Testis (tissue), 3 donors: Measurements from ENCODE around the gene HMCN2. TPM values are rescaled to one million over a fixed set of nuclear protein-coding genes. Genes with fewer than 3 reads are reported as not detected.

Experiments
- DNase-seq: peaks from one replicate; pipeline ENCODE4 v3.0.0-alpha.2; 2019
- H3K27ac ChIP-seq, 2 donors: fragments of 200-600 bp; sonication (generic); one replicate each; pipeline ENCODE4 v1.5.1; 2019
- H3K27me3 ChIP-seq: fragments of 200-600 bp; sonication (generic); one replicate; pipeline ENCODE4 v1.5.1; 2019
- H3K36me3 ChIP-seq: fragments of 200-600 bp; sonication (generic); one replicate; pipeline ENCODE4 v1.5.1; 2017; ENCODE audit warnings: low read depth; ENCODE audit errors: missing control alignments
- H3K4me1 ChIP-seq: fragments of 200-600 bp; sonication (generic); one replicate; pipeline ENCODE4 v1.5.1; 2019
- H3K4me3 ChIP-seq, 2 donors: fragments of 200-600 bp; sonication (generic); one replicate each; pipeline ENCODE4 v1.5.1; 2017 to 2019
- H3K9me3 ChIP-seq: fragments of 200-600 bp; sonication (generic); one replicate; pipeline ENCODE4 v1.5.1; 2017
- POLR2A ChIP-seq: fragments of 450-650 bp; IDR thresholded peaks from one replicate; pipeline ENCODE4 v1.6.1; 2017; ENCODE audit warnings: antibody characterized with exemption, mild to moderate bottlenecking, moderate library complexity
- WGBS, 2 donors: methylation state at CpG; one replicate each; pipeline ENCODE4 v1.1.5; 2018; 5-methylcytosine and 5-hydroxymethylcytosine counted together
- intact Hi-C: fragments of 100-400 bp; cut with DNase I; formaldehyde crosslinking; loops from one replicate; pipeline ENCODE4 v1.15.1; 2023; ENCODE audit warnings: low total_unique reads
- polyA plus RNA-seq: library from polyadenylated mRNA; stranded (reverse); fragments of 350-450 nt; fragmentation: Illumina TruSeq; extraction: RNeasy Lipid Tissue Mini Kit (QIAGEN cat#74804); gene quantifications from one replicate; pipeline ENCODE4 v1.2.3, GENCODE V29; 2014; ENCODE audit warnings: low read depth, low replicate concordance; ENCODE audit not compliant: insufficient read depth
- total RNA-seq, 2 donors: library from RNA; depleted of rRNA; stranded (reverse); fragments of >200 nt; gene quantifications; one replicate each; pipeline ENCODE4 v1.2.3, GENCODE V29; 2016
- TF ChIP-seq, protein P1 (sequence below), 3 experiments: fragments of 450-650 bp in 2 of 3; fragments of 200-600 bp in 1 of 3; sonication (generic) in 1 of 3; IDR thresholded peaks; one replicate each; pipeline ENCODE4 v1.5.1; 2016 to 2019; ENCODE audit warnings: antibody characterized with exemption in 3 of 3, mild to moderate bottlenecking in 2 of 3, moderate library complexity in 1 of 3

HMCN2 gene
- total and polyA plus RNA-seq, 3 donors from 2014 or later = 10.2 to 17.7 (median 15.5) TPM

DNA sequence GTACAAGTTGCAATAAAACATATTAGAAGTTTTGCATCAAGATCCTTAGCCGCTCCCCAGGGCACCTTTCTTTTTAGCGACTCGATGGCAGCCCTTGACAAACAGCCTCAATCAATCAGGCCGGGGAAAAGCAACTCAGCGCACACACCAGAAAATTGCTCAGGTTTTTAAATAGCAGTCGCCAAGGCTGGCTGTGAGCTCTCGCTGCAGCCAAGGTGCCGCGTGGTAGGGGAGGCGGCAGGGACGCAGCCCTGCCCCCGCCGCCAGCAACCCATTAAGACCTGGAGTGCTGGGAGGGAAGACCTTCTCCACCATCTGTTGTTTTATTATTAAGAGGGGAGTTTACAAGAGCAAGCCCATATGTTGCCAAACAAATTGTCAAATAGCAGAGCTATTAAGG, 201.8 kb downstream of the HMCN2 start:
- Histone ChIP-seq H3K27me3 (no peaks in the 10 kb centered on the region), H3K36me3 (no peaks in the 10 kb centered on the region), H3K9me3 (no peaks in the 10 kb centered on the region), H3K27ac (no peak overlapping the region), H3K4me3 (no peak overlapping the region), H3K4me1 (no peaks in the 10 kb centered on the region)
- TF ChIP-seq POLR2A = no peak
- TF ChIP-seq, protein P1, sequence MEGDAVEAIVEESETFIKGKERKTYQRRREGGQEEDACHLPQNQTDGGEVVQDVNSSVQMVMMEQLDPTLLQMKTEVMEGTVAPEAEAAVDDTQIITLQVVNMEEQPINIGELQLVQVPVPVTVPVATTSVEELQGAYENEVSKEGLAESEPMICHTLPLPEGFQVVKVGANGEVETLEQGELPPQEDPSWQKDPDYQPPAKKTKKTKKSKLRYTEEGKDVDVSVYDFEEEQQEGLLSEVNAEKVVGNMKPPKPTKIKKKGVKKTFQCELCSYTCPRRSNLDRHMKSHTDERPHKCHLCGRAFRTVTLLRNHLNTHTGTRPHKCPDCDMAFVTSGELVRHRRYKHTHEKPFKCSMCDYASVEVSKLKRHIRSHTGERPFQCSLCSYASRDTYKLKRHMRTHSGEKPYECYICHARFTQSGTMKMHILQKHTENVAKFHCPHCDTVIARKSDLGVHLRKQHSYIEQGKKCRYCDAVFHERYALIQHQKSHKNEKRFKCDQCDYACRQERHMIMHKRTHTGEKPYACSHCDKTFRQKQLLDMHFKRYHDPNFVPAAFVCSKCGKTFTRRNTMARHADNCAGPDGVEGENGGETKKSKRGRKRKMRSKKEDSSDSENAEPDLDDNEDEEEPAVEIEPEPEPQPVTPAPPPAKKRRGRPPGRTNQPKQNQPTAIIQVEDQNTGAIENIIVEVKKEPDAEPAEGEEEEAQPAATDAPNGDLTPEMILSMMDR (IDR thresholded peaks at IDR 0.05) = no peak
- 79 to 84% methylated on average over 13 of the region's 13 CpGs for WGBS, 2 donors
- no peak for DNase-seq
- intact Hi-C loops = no loop called here

DNA sequence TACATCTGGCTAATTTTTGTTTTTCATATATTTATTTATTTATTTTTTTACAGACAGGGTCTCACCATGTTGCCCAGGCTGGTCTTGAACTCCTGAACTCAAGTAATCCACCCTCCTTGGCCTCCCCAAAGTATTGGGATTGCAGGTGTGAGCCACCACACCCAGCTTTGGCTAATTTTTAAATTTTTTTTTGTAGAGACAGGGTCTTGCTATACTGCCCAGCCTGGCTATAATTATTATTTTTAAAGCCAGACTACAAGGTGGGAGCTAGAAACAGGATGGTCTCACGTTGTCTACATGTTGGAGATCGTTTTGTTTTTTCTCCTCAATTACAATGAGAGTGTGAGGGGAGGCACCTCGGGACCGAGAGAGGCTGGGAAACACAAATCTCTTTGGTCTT, 203.0 kb downstream of the HMCN2 start:
- Histone ChIP-seq H3K27ac (no peak overlapping the region), H3K36me3 (no peaks in the 10 kb centered on the region), H3K9me3 (no peaks in the 10 kb centered on the region), H3K4me1 (no peaks in the 10 kb centered on the region), H3K4me3 (no peak overlapping the region), H3K27me3 (no peaks in the 10 kb centered on the region)
- intact Hi-C loops = no loop called here
- no peak for TF ChIP-seq POLR2A
- TF ChIP-seq, protein P1 (IDR thresholded peaks at IDR 0.05) = no peak
- no peak for DNase-seq
- WGBS, 2 donors = 80 to 86% methylated on average over 4 of the region's 4 CpGs

DNA sequence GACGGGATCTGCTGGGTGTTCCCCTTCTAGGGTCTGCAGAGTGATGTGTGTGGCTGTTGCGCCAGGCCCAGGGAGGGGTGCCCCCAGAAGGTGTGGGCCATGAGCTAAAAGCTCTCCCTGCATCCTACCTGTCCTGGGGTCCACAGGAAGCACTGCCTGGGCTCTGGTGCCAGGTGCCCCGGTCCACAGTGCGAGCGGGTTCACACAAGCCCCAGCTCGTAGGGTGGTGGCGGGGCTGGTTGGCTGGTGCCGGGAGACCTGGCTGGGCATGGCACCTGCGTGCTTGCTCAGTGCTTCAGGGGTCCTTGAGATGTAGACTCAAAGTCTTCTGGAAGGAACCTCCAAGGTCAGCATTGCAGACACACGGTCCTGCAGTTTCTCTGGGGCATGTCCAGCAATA, 204.7 kb downstream of the HMCN2 start:
- no peak for DNase-seq
- no peaks in the 10 kb centered on the region for H3K4me1 ChIP-seq
- no peaks in the 10 kb centered on the region for H3K36me3 ChIP-seq
- no peak overlapping the region for H3K27ac ChIP-seq
- H3K27me3 ChIP-seq = no peaks in the 10 kb centered on the region
- no peaks in the 10 kb centered on the region for H3K9me3 ChIP-seq
- TF ChIP-seq POLR2A = no peak
- TF ChIP-seq, protein P1 (IDR thresholded peaks at IDR 0.05) = no peak
- intact Hi-C loops = no loop called here
- H3K4me3 ChIP-seq = no peak overlapping the region
- 82% methylated on average over 3 of the region's 10 CpGs for WGBS, 2 donors

DNA sequence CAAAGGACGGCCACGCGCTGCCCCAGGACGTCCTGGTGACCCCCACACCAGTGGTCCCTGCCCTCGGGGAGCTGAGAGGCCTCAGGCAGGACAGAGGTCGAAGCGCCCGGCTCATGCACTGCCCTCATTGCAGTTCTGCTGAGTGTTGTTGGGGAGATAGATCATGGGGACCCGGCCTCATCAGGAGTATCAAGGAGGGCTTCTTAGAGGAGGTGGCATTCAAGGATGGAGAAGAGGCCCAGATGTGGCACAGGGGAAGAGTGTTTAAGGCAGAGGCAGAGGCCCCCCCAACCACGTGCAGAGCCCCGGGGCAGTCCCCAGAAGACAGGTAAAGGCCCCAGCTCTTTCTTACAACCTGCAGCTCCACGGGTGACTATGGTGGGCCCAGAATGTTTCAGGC, 205.4 kb downstream of the HMCN2 start:
- TF ChIP-seq, protein P1 (IDR thresholded peaks at IDR 0.05) = no peak
- TF ChIP-seq POLR2A = no peak
- Histone ChIP-seq H3K27ac (no peak overlapping the region), H3K9me3 (no peaks in the 10 kb centered on the region), H3K36me3 (no peaks in the 10 kb centered on the region), H3K4me3 (no peak overlapping the region), H3K27me3 (no peaks in the 10 kb centered on the region), H3K4me1 (no peaks in the 10 kb centered on the region)
- 91 to 93% methylated on average over 10 to 12 of the region's 12 CpGs for WGBS, 2 donors
- intact Hi-C loops = no loop called here
- no peak for DNase-seq

DNA sequence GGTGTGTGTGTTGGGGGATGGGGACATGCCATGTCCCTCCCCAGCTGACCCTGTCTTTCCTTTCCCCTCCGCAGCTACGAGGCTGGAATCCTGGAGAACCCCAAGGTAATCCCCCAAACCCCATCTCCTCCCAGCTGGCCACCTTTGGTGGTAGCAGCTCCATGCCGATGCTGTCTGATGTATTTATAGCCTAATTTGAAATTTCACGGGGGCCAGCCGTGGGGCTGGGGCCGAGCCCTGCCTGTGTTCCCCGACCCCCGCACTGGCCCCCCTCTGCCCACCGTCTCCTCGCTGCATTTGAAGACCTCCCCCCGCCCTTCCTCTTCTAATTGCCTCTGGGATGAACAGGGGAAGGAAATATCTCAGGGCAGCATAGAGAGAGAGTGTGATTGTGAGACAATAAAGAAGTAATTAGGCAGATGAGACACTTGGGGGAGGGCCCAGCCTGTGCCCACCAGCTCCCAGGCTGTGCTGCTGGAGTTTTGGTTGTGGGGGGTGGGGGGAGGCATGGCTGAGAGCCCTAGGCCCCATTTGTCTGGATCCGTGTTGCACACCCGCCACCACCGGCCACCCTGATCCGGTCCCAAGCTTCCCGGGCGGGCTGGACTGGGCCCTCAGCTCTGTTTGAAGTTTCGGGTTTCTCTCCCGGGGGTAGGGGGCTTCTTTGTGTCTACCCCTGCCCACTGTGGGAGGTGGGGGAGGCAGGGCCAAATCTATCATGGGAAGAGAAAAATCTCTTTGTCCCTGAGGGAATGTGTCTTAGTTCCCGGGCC, 206.0 kb downstream of the HMCN2 start:
- Histone ChIP-seq H3K27ac (no peak overlapping the region), H3K36me3 (no peaks in the 10 kb centered on the region), H3K4me3 (no peak overlapping the region), H3K27me3 (no peaks in the 10 kb centered on the region), H3K4me1 (no peaks in the 10 kb centered on the region), H3K9me3 (no peaks in the 10 kb centered on the region)
- no peak for DNase-seq
- intact Hi-C loops = no loop called here
- WGBS, 2 donors = 86 to 87% methylated on average over 20 of the region's 20 CpGs
- TF ChIP-seq, protein P1 (IDR thresholded peaks at IDR 0.05) = no peak
- no peak for TF ChIP-seq POLR2A
